Common myeloid progenitor, CD34-positive (primary cell): ENCODE data around the gene RAB31.

ENCODE experiments used
- CTCF ChIA-PET: fragments of 350-600 bp; sonication (Branson Sonifier 250); formaldehyde crosslinking; loops from one replicate; lab custom pipeline; 2021; ENCODE audit warnings: antibody characterized with exemption; lab: Charles Lee
- POLR2A ChIA-PET: fragments of 350-600 bp; sonication (Branson Sonifier 250); formaldehyde crosslinking; loops from one replicate; lab custom pipeline; 2021; ENCODE audit warnings: antibody characterized with exemption; lab: Charles Lee
- DNase-seq, 3 donors: peaks; one replicate each; pipeline versions ENCODE4 v3.0.0 to v3.0.0-alpha.2; 2013
- H3K27ac ChIP-seq, 2 experiments: 1 replicate in 1 of 2; 2 replicates in 1 of 2; pipeline ENCODE4 v1.7.0; 2013; ENCODE audit warnings: inconsistent platforms in 2 of 2, low read length in 2 of 2, mild to moderate bottlenecking in 2 of 2, low read depth in 1 of 2, moderate library complexity in 1 of 2; ENCODE audit not compliant: severe bottlenecking in 2 of 2, insufficient read depth in 1 of 2, poor library complexity in 1 of 2
- H3K27me3 ChIP-seq, 5 experiments: replicated peaks in 2 of 5; 1 replicate in 3 of 5; 2 replicates in 2 of 5; pipeline versions ENCODE4 v1.6.1 to v1.7.0; 2013; ENCODE audit warnings: low read length in 4 of 5, mild to moderate bottlenecking in 2 of 5, moderate library complexity in 2 of 5, inconsistent platforms in 1 of 5; ENCODE audit not compliant: insufficient read depth in 5 of 5, control insufficient read depth in 4 of 5
- H3K36me3 ChIP-seq, 4 experiments: 1 replicate in 2 of 4; 2 replicates in 2 of 4; pipeline versions ENCODE4 v1.6.1 to v1.7.0; 2013; ENCODE audit warnings: low read length in 3 of 4, control low read depth in 1 of 4, mild to moderate bottlenecking in 1 of 4; ENCODE audit not compliant: control insufficient read depth in 4 of 4, insufficient read depth in 4 of 4
- H3K4me1 ChIP-seq, 4 experiments: 1 replicate in 3 of 4; 2 replicates in 1 of 4; pipeline versions ENCODE4 v1.6.1 to v1.7.1; 2013; ENCODE audit warnings: low read length in 3 of 4, mild to moderate bottlenecking in 3 of 4, control low read depth in 1 of 4, inconsistent platforms in 1 of 4, moderate library complexity in 1 of 4; ENCODE audit not compliant: control insufficient read depth in 4 of 4, insufficient read depth in 4 of 4; ENCODE audit errors: control extremely low read depth in 1 of 4
- H3K4me3 ChIP-seq, 7 experiments: 1 replicate in 4 of 7; 2 replicates in 3 of 7; pipeline versions ENCODE4 v1.5.1 to v1.7.0; 2013; ENCODE audit warnings: mild to moderate bottlenecking in 7 of 7, low read length in 6 of 7, moderate library complexity in 6 of 7, inconsistent platforms in 2 of 7, low read depth in 2 of 7, control low read depth in 1 of 7; ENCODE audit not compliant: insufficient read depth in 4 of 7, control insufficient read depth in 1 of 7; ENCODE audit errors: extremely low read depth in 1 of 7
- H3K9me3 ChIP-seq, 5 experiments: 1 replicate in 4 of 5; 2 replicates in 1 of 5; pipeline versions ENCODE4 v1.6.1 to v1.7.1; 2013; ENCODE audit warnings: low read length in 4 of 5, mild to moderate bottlenecking in 2 of 5, inconsistent platforms in 1 of 5, low read depth in 1 of 5, moderate library complexity in 1 of 5; ENCODE audit not compliant: control insufficient read depth in 4 of 5, insufficient read depth in 2 of 5; ENCODE audit errors: control extremely low read depth in 1 of 5
- WGBS: methylation state at CpG from one replicate; pipeline ENCODE4 v1.1.5; 2013; ENCODE audit not compliant: insufficient coverage; 5-methylcytosine and 5-hydroxymethylcytosine counted together

Gene RAB31

GRCh38 chr18:9910661-9911060 is 202.6 kb downstream of the RAB31 start:
- no peak overlapping the region for H3K4me3 ChIP-seq
- H3K27me3 ChIP-seq: no peaks in the 10 kb centered on the region
- no peak for DNase-seq
- CTCF ChIA-PET: no interaction called here
- 100% methylated on average over 1 of the region's 2 CpGs for WGBS
- H3K36me3 ChIP-seq: no peaks in the 10 kb centered on the region
- H3K9me3 ChIP-seq: no peaks in the 10 kb centered on the region
- H3K27ac ChIP-seq: no peak overlapping the region
- POLR2A ChIA-PET: no interaction called here
- H3K4me1 ChIP-seq: peaks cover 4 to 23% (median 11%) of the 10 kb centered on the region in 4 experiments

- Histone ChIP-seq H3K27me3 (no peaks in the 10 kb centered on the region), H3K27ac (no peak overlapping the region), H3K36me3 (no peaks in the 10 kb centered on the region), H3K4me1 (peaks cover 10 to 24% (median 16%) of the 10 kb centered on the region in 4 experiments), H3K9me3 (no peaks in the 10 kb centered on the region), H3K4me3 (no peak overlapping the region)
- ChIA-PET POLR2A (no interaction called here), CTCF (no interaction called here)
- no peak for DNase-seq
- WGBS: no CpG with 5 or more reads among the region's 5 CpGs
These were observed 203.1 kb downstream of the RAB31 start for GRCh38 chr18:9911226-9911625.
